Liver (tissue), 2 donors: ENCODE measurements around the gene TMEM255B.

Source experiments
- CTCF ChIP-seq: fragments of 150-350 bp; IDR thresholded peaks from 2 replicates; pipeline ENCODE4 v1.5.1; 2017; ENCODE audit warnings: improper control_type of control experiment, low read depth, low read length; ENCODE audit not compliant: missing input control
- MAX ChIP-seq: IDR thresholded peaks from 2 replicates; pipeline ENCODE4 v1.6.1; 2016; ENCODE audit warnings: antibody characterized with exemption
- REST ChIP-seq: IDR thresholded peaks from 2 replicates; pipeline ENCODE4 v1.6.1; 2016; ENCODE audit warnings: antibody characterized with exemption, mild to moderate bottlenecking
- donor health status: healthy.

- TF ChIP-seq CTCF: no peak
- TF ChIP-seq REST: no peak
- no peak for TF ChIP-seq MAX
These were observed 28.2 kb upstream of the TMEM255B start for GRCh38 chr13:113730831-113731191.
